Astrocyte of the spinal cord (primary cell): ENCODE data around the gene SLC25A34.

Experiments used
- DNase-seq: peaks from one replicate; pipeline ENCODE4 v3.0.0; 2011; ENCODE audit warnings: low read depth, low spot score
- H3K4me3 ChIP-seq: 2 replicates; pipeline ENCODE4 v1.5.1; 2011; ENCODE audit warnings: low read depth, mild to moderate bottlenecking, low read length, moderate library complexity
- in situ Hi-C: cut with HindIII; loops from 2 replicates; pipeline ENCODE4 v1.10.0; 2017; ENCODE audit warnings: low sequenced_read_pairs
- TF ChIP-seq, protein P1 (sequence below): IDR thresholded peaks from 2 replicates; pipeline ENCODE4 v1.5.1; 2012; ENCODE audit warnings: low read depth, mild to moderate bottlenecking, low read length, inconsistent platforms

Gene SLC25A34

DNA sequence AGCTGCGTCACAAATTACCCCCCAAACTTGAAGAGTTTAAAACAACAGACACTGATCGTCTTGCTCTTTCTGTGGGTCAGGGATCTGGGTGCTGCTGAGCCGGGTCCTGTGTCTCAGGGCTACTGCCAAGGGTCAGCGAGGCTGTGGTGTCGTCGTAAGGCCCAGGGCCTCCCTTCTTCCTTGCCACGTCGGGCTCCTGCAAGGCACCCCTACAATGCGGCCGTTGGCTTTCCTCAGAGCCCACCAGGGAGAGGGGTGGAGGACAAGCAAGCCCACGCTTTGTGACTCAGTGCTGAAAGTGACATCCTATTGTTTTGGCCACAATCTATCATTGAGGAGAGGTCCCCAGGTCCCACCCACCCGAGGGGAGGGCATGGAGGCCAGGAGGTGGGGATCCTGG lies 14.9 kb downstream of the SLC25A34 start:
- DNase-seq = no peak
- TF ChIP-seq, protein P1, sequence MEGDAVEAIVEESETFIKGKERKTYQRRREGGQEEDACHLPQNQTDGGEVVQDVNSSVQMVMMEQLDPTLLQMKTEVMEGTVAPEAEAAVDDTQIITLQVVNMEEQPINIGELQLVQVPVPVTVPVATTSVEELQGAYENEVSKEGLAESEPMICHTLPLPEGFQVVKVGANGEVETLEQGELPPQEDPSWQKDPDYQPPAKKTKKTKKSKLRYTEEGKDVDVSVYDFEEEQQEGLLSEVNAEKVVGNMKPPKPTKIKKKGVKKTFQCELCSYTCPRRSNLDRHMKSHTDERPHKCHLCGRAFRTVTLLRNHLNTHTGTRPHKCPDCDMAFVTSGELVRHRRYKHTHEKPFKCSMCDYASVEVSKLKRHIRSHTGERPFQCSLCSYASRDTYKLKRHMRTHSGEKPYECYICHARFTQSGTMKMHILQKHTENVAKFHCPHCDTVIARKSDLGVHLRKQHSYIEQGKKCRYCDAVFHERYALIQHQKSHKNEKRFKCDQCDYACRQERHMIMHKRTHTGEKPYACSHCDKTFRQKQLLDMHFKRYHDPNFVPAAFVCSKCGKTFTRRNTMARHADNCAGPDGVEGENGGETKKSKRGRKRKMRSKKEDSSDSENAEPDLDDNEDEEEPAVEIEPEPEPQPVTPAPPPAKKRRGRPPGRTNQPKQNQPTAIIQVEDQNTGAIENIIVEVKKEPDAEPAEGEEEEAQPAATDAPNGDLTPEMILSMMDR = no peak
- in situ Hi-C loops = no loop called here
- H3K4me3 ChIP-seq = no peak overlapping the region

- in situ Hi-C loops = no loop called here
- H3K4me3 ChIP-seq = no peak overlapping the region
- TF ChIP-seq, protein P1 = no peak
- no peak for DNase-seq
Observed at GRCh38 chr1:15751717-15752116, 15.7 kb downstream of the SLC25A34 start.

DNA sequence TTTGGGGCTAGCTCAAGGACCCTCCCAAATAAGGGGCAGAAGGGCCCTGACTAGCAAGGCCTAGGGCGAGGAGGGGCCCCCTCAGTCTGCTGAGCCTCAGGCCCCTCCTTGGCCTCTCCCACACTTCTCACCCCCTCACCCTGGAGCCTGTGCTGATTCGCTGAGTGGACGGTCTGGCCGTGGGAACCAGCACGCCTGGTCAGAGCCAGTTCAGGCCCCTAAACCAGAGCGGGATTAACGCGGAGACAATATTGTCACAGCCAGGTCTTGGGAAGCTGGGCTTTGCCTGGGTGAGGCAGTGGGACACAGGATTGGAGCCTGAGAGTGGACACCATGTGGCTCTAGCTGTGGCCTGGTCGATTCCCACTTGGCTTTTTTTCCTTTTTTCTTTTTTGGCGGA lies 17.7 kb downstream of the SLC25A34 start:
- no peak overlapping the region for H3K4me3 ChIP-seq
- TF ChIP-seq, protein P1 = no peak
- DNase-seq = no peak
- in situ Hi-C loops = no loop called here

DNA sequence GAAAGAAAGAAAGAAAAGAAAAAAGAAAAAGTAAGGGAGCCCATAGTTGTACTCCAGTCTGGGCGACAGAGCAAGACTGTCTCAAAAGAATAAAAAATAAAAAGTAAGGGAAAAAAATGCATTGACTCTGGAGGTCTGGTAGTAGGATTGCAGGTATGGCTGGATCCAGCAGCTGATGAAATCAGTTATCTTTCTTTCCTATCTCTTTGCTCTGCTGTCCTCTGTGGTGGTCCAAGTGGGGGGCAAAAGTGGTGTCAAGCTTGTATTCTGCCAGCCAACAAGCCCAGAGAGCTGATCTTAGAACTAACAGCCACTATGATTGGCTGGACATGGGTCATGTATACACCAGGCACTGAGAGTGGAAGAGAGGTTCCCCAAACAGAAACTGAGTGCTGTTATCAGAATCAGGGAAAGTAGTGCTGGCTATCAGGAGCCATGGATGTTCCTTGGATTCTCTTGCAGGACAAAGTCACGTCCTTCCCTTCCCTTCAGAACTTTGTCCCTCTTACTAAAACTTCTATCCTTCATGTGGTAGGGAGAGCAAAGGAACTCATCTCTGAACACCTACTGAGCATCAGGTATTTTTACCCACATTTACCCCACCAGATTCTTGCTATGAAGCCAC lies 19.1 kb downstream of the SLC25A34 start:
- TF ChIP-seq, protein P1 = no peak
- in situ Hi-C loops = no loop called here
- no peak overlapping the region for H3K4me3 ChIP-seq
- no peak for DNase-seq

DNA sequence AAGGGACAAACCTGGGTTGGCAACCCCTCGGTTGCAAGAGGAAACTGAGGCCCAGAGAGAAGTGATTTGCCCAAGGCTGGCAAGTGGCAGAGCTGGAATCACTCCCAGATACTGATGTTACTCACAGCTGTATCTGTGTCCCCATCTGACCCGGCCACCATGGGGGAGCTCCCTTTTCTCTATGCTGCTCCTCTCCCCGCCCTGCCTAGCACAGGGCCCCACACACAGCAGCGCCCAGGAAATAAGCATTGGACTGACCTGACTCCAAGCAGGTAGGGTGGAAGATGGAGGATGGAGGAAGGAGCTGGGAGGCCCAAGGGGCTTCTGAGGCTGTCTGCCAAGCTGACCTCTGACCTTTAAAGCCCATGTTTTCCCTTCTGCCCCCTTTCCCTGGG lies 19.6 kb downstream of the SLC25A34 start:
- DNase-seq = no peak
- TF ChIP-seq, protein P1 = no peak
- H3K4me3 ChIP-seq = no peak overlapping the region
- in situ Hi-C loops = no loop called here

DNA sequence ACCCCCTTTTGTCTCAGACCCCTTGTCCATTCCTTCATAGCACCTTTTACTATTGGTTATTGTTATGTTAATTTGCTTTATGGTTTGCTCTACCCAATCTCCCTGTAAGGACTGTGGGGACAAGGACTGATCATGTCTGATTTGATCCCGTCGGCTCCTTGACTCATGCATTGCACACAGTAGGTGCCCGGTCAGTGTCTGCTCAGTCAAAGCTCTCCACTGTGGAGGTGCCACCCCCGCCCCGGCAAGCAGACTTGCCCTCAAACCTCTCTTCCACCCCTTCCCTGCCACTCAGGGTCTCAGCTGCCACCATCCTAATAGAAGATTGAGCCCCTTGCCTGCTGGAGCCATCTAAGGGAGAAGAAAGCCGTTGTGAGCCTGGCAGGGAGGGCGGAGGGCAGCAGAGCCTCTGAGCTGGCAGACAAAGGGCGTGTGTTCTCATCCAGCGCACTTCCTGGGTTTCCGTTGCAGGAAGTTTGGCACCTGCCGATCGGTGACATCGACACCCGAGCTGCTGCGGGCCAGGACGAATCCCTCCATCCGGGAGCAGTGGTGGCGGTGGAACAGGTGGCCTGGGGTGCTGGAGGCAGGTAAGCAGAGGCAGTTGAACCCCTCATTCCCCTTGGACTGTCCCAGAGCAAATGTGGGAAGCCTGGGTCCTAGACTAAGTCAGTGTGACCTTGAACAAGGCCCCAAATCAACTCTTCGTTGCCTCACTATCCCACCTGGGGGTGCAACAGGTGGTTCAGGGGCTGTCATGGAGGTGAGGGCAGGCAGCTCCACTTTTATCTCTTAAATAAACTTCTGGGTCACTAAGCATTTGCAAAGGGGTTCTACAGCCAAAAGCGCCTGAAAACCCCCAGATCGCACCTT lies 20.3 kb downstream of the SLC25A34 start:
- no peak overlapping the region for H3K4me3 ChIP-seq
- in situ Hi-C loops = no loop called here
- TF ChIP-seq, protein P1 = no peak
- no peak for DNase-seq
